H9 (cell line): Measurements from ENCODE around the gene CAMK2N2. TPM values are rescaled to one million over a fixed set of nuclear protein-coding genes. Genes with fewer than 3 reads are reported as not detected.

Experiments
- DNase-seq: peaks from one replicate; pipeline ENCODE4 v3.0.0-alpha.2; 2017
- H2AFZ ChIP-seq: one replicate; pipeline ENCODE4 v1.6.1; 2013; ENCODE audit warnings: mild to moderate bottlenecking, low read length, control low read depth, moderate library complexity
- H2AK5ac ChIP-seq: 2 replicates; pipeline ENCODE4 v1.6.1; 2013; ENCODE audit warnings: low read length, control low read depth, mixed read lengths; ENCODE audit not compliant: insufficient read length
- H2BK120ac ChIP-seq: one replicate; pipeline ENCODE4 v1.6.1; 2013; ENCODE audit warnings: low read depth, mild to moderate bottlenecking, low read length, control low read depth, inconsistent platforms; ENCODE audit not compliant: poor library complexity, severe bottlenecking
- H2BK12ac ChIP-seq: 2 replicates; pipeline ENCODE4 v1.6.1; 2013; ENCODE audit warnings: low read length, control low read depth, mixed read lengths, low read depth; ENCODE audit not compliant: insufficient read length
- H2BK15ac ChIP-seq: 2 replicates; pipeline ENCODE4 v1.6.1; 2013; ENCODE audit warnings: low read depth, low read length, control low read depth
- H2BK20ac ChIP-seq: one replicate; pipeline ENCODE4 v1.6.1; 2013; ENCODE audit warnings: low read depth, mild to moderate bottlenecking, low read length, control low read depth, inconsistent platforms; ENCODE audit not compliant: poor library complexity, severe bottlenecking
- H2BK5ac ChIP-seq: 2 replicates; pipeline ENCODE4 v1.6.1; 2013; ENCODE audit warnings: low read length, control low read depth, mixed read lengths; ENCODE audit not compliant: insufficient read length
- H3K14ac ChIP-seq: 2 replicates; pipeline ENCODE4 v1.6.1; 2013; ENCODE audit warnings: low read length, control low read depth; ENCODE audit not compliant: insufficient read depth
- H3K18ac ChIP-seq: 2 replicates; pipeline ENCODE4 v1.6.1; 2013; ENCODE audit warnings: low read depth, mild to moderate bottlenecking, mixed read lengths, low read length, control low read depth; ENCODE audit not compliant: insufficient read length
- H3K23ac ChIP-seq: 2 replicates; pipeline ENCODE4 v1.6.1; 2013; ENCODE audit warnings: low read length, control low read depth, mixed read lengths, low read depth; ENCODE audit not compliant: insufficient read length
- H3K23me2 ChIP-seq: 2 replicates; pipeline ENCODE4 v1.6.1; 2013; ENCODE audit warnings: low read depth, mild to moderate bottlenecking, mixed read lengths, low read length, control low read depth; ENCODE audit not compliant: insufficient read length, poor library complexity, severe bottlenecking
- H3K27ac ChIP-seq: 2 replicates; pipeline ENCODE4 v1.5.1; 2013; ENCODE audit warnings: low read length, control low read depth, mixed read lengths, low read depth; ENCODE audit not compliant: insufficient read length
- H3K27me3 ChIP-seq: 2 replicates; pipeline ENCODE4 v1.6.1; 2013; ENCODE audit warnings: low read length, control low read depth, inconsistent platforms; ENCODE audit not compliant: insufficient read depth
- H3K4ac ChIP-seq: 2 replicates; pipeline ENCODE4 v1.6.1; 2013; ENCODE audit warnings: low read depth, mild to moderate bottlenecking, control low read depth, inconsistent platforms, low read length, moderate library complexity
- H3K4me1 ChIP-seq: 2 replicates; pipeline ENCODE4 v1.6.1; 2013; ENCODE audit warnings: low read length, control low read depth, inconsistent platforms; ENCODE audit not compliant: insufficient read depth
- H3K4me2 ChIP-seq: 2 replicates; pipeline ENCODE4 v1.6.1; 2013; ENCODE audit warnings: low read length, control low read depth, mixed read lengths; ENCODE audit not compliant: insufficient read length, insufficient read depth
- H3K56ac ChIP-seq: 2 replicates; pipeline ENCODE4 v1.6.1; 2013; ENCODE audit warnings: low read depth, mild to moderate bottlenecking, mixed read lengths, low read length, control low read depth; ENCODE audit not compliant: insufficient read length
- H3K79me1 ChIP-seq: 2 replicates; pipeline ENCODE4 v1.6.1; 2013; ENCODE audit warnings: low read depth, mild to moderate bottlenecking, moderate library complexity, low read length, control low read depth, inconsistent platforms; ENCODE audit not compliant: insufficient read depth, poor library complexity, severe bottlenecking
- H3K79me2 ChIP-seq: 2 replicates; pipeline ENCODE4 v1.6.1; 2013; ENCODE audit warnings: low read length, control low read depth, inconsistent platforms; ENCODE audit not compliant: insufficient read depth
- H3K9ac ChIP-seq: 2 replicates; pipeline ENCODE4 v1.6.1; 2013; ENCODE audit warnings: low read length, control low read depth, mixed read lengths; ENCODE audit not compliant: insufficient read length; ENCODE audit errors: extremely low read depth
- H3K9me3 ChIP-seq: one replicate; pipeline ENCODE4 v1.6.1; 2013; ENCODE audit warnings: low read depth, low read length, inconsistent platforms; ENCODE audit not compliant: control insufficient read depth
- H3T11ph ChIP-seq: one replicate; pipeline ENCODE4 v1.6.1; 2013; ENCODE audit warnings: mild to moderate bottlenecking, low read length, control low read depth, inconsistent platforms
- H4K20me1 ChIP-seq: one replicate; pipeline ENCODE4 v1.6.1; 2013; ENCODE audit not compliant: control insufficient read depth, insufficient read length, insufficient read depth
- H4K5ac ChIP-seq: 2 replicates; pipeline ENCODE4 v1.6.1; 2013; ENCODE audit warnings: low read depth, mild to moderate bottlenecking, mixed read lengths, low read length, control low read depth; ENCODE audit not compliant: insufficient read length
- H4K8ac ChIP-seq: replicated peaks from 2 replicates; pipeline ENCODE4 v1.6.1; 2013; ENCODE audit warnings: low read length, control low read depth, mixed read lengths, low read depth; ENCODE audit not compliant: insufficient read length
- H4K91ac ChIP-seq: 2 replicates; pipeline ENCODE4 v1.6.1; 2013; ENCODE audit warnings: low read depth, mild to moderate bottlenecking, moderate library complexity, mixed read lengths, low read length, control low read depth; ENCODE audit not compliant: insufficient read length
- H3K27ac Mint-ChIP-seq, 3 experiments: 2 replicates in 2 of 3; 3 replicates in 1 of 3; pipeline ENCODE4 v1.8.0; 2020 to 2021; ENCODE audit warnings: mixed read lengths in 3 of 3, mild to moderate bottlenecking in 1 of 3, moderate library complexity in 1 of 3
- H3K27me3 Mint-ChIP-seq: 2 replicates; pipeline ENCODE4 v1.8.0; 2021; ENCODE audit warnings: low read depth, mild to moderate bottlenecking, moderate library complexity, mixed read lengths
- H3K36me3 Mint-ChIP-seq, 3 experiments: 2 replicates in 2 of 3; 3 replicates in 1 of 3; pipeline ENCODE4 v1.8.0; 2020 to 2021; ENCODE audit warnings: low read depth in 3 of 3, mixed read lengths in 3 of 3; ENCODE audit not compliant: insufficient read depth in 1 of 3
- H3K4me1 Mint-ChIP-seq, 2 experiments: 2 replicates each; pipeline ENCODE4 v1.8.0; 2020; ENCODE audit warnings: mixed read lengths in 2 of 2
- H3K4me3 Mint-ChIP-seq, 2 experiments: 2 replicates in 1 of 2; 3 replicates in 1 of 2; pipeline ENCODE4 v1.8.0; 2020 to 2021; ENCODE audit warnings: mild to moderate bottlenecking in 2 of 2, mixed read lengths in 2 of 2, moderate library complexity in 1 of 2
- H3K9me3 Mint-ChIP-seq, 2 experiments: 2 replicates in 1 of 2; 3 replicates in 1 of 2; pipeline ENCODE4 v1.8.0; 2020; ENCODE audit warnings: mild to moderate bottlenecking in 2 of 2, mixed read lengths in 2 of 2, moderate library complexity in 1 of 2
- CTCF ChIP-seq: fragments of 200-600 bp; sonication (generic); conservative IDR thresholded peaks from 3 replicates; pipeline ENCODE4 v1.8.0; 2021; ENCODE audit warnings: antibody characterized with exemption, mild to moderate bottlenecking
- WGBS: extraction: QIAGEN DNeasy Blood & Tissue Kit; methylation state at CpG from one replicate; pipeline ENCODE4 v1.1.7; 2013; ENCODE audit warnings: missing lambda C conversion rate, low lambda C conversion rate, mixed read lengths; ENCODE audit not compliant: insufficient read length; ENCODE audit errors: extremely low coverage; 5-methylcytosine and 5-hydroxymethylcytosine counted together
- total RNA-seq: library from RNA; stranded (reverse); gene quantifications from 2 replicates; pipeline ENCODE4 v1.2.1, GENCODE V29; 2021

The CAMK2N2 gene
- total RNA-seq, 1 experiment from 2014 or later, result 12.6 TPM

GRCh38 chr3:184289426-184289938, 28.1 kb upstream of the CAMK2N2 start:
- H3K4me2 ChIP-seq, result no peak overlapping the region

More at GRCh38 chr3:184289426-184289938, 28.1 kb upstream of the CAMK2N2 start:
- H2BK15ac ChIP-seq, result no peak overlapping the region
- H3K56ac ChIP-seq, result no peak overlapping the region
- no peak overlapping the region for H3T11ph ChIP-seq
- no peak overlapping the region for H2AK5ac ChIP-seq
- no peak overlapping the region for H2BK20ac ChIP-seq
- no peak overlapping the region for H2BK12ac ChIP-seq
- no peaks in the 10 kb centered on the region for H3K9me3 ChIP-seq
- H3K4me1 ChIP-seq, result no peaks in the 10 kb centered on the region
- H3K18ac ChIP-seq, result no peak overlapping the region
- H3K14ac ChIP-seq, result no peak overlapping the region
- no peaks in the 10 kb centered on the region for H3K27me3 ChIP-seq
- no peak overlapping the region for H3K23ac ChIP-seq
- H3K4ac ChIP-seq, result no peak overlapping the region
- H4K5ac ChIP-seq, result no peak overlapping the region
- H3K9me3 Mint-ChIP-seq, result no peaks in the 10 kb centered on the region
- no peaks in the 10 kb centered on the region for H4K20me1 ChIP-seq
- H2BK120ac ChIP-seq, result no peak overlapping the region
- no peaks in the 10 kb centered on the region; a peak in 1 of 7 replicates for H3K36me3 Mint-ChIP-seq
- no peak overlapping the region for H3K9ac ChIP-seq
- no peak overlapping the region for H4K8ac ChIP-seq
- no peaks in the 10 kb centered on the region for H3K23me2 ChIP-seq
- H4K91ac ChIP-seq, result no peak overlapping the region
- DNase-seq, result peak; percentile 86
- no peaks in the 10 kb centered on the region for H3K79me1 ChIP-seq
- no peak overlapping the region for H2AFZ ChIP-seq
- H3K4me1 Mint-ChIP-seq, result peaks cover 0 to 5% of the 10 kb centered on the region in 2 experiments; a peak in 1 of 4 replicates
- no peak overlapping the region for H2BK5ac ChIP-seq
- H3K27ac Mint-ChIP-seq, result no peak overlapping the region; a peak in 1 of 7 replicates
- no peak overlapping the region for H3K27ac ChIP-seq
- H3K4me3 Mint-ChIP-seq, result no peak overlapping the region; a peak in 1 of 5 replicates
- H3K27me3 Mint-ChIP-seq, result peaks cover 12% of the 10 kb centered on the region
- peak; percentile 86 for TF ChIP-seq CTCF
- WGBS, result no CpG with 5 or more reads among the region's 10 CpGs
- H3K79me2 ChIP-seq, result no peaks in the 10 kb centered on the region
